NCI-H2171 treated with DMSO at 0.1 percent for 48 hours (cell line): ENCODE results near the gene WRNIP1.

Experiments
- DNase-seq: peaks from one replicate; lab custom pipeline; 2025; lab: John Stamatoyannopoulos, UW

WRNIP1 gene

DNA sequence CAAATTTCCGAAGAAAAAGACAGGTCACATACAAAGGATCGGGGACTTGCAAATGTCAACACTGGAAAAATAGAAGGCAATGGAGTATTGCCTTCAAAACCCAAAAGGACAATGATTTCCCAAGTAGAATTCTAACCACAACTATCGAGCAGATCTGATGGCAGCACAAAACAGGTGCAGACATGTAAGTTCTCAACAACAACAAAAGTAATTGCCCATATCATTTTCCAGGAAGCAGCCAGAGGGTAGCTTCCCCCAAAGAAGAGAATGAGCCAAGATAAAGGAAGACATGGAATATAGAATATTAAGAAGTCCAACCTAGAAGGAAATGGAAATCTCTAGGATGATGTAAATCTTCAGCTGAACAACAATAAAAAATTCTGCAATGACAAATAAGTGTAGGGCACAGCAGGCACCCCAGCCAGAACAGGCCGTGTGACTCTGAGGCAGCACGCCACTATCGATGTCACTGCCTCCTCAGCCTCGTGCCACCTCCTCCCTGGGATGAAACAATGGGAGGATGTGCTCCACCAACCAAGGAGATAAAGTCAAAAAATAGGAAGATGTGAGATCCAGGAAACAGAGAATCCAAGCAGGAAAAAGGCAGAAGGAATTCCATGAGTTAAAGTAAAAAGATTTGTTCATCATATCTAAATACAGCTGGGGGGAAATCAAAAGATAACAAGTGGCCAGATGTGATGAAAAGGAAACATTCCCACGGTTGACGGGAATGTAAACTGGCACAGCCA is 42.3 kb downstream of the WRNIP1 start:
- DNase-seq, result peak; percentile 70

DNA sequence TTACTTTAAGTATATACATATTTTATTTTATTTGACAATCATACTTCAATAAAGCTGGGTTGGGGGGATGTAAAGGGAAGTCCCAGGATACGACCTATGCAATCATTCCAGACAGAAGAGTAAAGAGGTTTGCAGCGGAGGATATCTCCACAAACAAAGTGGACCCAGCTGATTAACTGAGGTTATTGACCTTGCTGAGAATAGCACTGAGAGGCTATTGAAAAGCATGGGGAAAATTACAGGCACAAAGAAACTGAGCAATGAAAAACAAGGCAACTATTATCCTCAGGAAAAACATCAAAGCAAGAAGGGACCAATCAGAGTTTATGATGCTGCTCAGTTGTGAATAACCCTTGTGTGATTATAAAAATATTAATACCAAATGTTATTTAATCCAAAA is 43.8 kb downstream of the WRNIP1 start:
- no peak for DNase-seq

DNA sequence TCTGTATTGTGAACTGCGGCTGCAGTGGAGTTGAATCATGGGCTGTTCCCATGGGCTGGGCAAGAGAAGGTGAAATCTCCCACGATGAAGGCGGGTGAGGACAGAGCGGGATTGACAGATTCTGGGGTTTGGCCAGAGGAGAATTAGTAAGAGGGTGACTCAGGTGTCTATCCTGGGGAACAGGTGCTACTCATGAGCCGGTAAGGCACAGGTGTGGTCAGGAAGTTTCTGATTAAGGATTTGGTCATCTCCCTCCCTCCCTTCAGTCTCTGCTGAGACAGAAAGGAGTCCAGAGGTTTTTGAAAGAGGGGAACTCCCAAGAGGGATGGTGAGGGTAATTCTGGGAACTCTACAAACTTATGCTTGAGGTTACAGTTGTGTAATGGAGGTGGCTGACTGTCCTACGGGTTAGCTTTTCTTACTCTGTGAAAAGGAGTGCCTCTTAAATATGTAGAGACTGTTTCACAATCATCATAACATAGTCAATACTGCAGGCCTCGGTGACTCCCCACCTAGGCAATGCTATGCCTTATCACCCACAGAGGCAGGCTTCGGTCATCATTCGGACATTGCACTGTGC is 45.0 kb downstream of the WRNIP1 start:
- DNase-seq, result no peak

DNA sequence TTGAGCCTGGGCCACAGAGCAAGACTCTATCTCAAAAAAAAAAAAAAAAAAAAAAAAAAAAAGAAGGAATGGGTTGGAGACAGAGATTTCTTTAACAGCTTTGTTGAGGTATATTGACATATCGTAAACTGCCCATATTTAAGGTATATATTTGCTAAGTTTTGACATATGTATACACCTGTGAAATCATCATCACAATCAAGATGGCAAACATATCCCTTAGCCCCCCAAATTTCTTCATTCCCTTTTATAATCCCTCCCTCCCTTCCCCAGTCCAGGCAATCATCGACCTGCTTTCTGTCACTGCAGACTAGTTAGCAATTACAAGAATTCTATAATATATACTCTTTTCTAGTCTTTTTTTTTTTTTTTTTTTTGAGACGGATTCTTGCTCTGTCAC is 47.5 kb downstream of the WRNIP1 start:
- no peak for DNase-seq

DNA sequence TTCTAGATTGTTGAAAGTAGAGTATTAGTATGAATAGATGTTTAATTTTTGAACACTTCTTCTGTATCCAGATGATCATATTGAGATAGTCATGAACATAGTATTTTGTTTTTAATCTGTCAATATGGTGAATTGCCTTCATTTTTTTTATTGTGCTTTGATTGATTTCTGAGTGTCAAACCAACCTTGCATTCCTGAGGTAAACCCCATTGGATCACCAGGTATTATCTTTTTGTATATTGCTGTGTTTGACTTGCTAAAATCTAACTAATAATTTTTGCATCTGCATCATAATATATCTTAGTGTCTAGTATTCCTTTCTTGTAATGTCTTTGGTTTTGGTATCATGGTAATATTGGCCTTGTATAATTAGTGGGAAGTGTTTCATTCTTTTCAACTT is 51.0 kb downstream of the WRNIP1 start:
- DNase-seq, result no peak

DNA sequence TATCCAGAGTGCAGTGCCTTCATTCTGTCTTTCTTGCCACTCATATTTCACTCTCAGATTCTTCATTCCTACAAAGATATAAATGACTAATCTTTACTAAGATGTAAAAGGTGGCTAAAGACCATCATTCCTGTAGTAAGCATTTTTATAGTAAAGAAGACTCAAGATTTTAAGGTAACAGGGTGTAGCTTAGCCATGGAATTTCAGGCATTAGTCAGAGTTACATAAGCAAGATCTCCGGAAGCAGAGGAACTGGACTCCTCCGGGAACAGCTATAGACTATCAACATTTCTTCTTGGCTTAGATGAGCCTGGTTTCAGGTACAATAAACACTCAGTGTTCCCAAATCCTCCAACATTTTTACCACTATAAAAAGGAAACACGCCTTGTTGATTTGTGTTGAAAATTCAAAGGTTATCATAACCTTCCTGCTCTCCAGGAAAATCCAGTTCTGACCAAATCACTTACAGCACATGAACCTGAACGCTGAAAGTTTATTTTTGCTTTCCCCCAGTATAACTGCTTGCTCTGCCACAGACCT is 52.8 kb downstream of the WRNIP1 start:
- no peak for DNase-seq

DNA sequence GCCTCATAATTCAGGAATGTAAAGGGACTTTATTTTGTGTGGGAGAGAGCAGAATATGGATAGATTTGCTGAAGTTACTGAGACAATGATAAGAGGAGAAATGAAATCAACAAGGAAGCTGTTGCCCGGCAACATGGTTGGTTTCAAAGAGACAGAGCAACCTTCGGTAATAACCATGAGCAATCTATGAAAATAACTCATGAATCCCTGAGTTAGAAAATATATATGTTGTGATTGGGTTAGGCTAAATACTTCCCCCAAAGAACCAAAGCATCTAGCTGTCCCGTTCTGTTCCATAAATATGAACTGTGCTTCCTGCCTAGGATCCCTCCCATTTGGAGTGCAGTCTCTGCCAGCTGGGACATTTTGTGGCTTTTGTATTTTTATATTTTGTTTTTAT is 53.4 kb downstream of the WRNIP1 start:
- DNase-seq, result no peak

DNA sequence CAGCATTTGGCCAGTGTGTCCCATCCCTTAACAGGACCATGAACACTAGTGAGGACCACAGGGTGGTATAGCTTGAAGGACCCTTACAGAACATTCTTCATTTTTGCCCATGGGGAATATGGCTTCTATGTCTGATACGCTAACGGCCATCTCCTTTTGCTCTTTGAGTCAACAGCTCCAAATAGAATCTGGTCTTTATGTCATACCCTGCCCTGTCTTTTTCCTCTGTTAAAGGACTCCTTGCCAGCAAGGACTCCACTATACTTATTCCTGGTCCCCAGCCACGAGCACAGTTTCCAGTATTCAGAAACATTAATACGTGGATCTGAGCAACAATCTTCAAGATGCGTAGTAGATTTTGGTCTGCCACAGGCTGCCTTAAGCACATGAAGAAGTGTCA is 53.9 kb downstream of the WRNIP1 start:
- DNase-seq, result no peak

DNA sequence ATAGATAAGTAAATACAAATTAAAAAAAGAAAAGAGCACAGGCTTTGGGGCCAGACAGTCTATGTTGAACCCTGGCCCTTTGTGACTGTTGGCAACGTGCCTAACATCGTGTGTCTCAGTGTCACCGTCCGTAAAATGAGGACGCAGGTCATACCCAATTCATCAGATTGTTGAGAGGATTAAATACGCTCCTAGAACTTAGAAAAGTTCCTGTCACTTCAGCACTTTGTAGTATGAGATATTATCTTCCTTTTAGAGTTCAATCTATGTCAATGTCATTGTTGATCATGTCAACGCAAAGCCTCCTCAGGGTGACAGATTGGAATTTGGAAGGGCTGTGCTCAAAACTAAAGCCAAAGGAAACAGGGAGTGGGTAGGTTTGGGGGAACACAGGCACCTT is 54.8 kb downstream of the WRNIP1 start:
- DNase-seq, result no peak

DNA sequence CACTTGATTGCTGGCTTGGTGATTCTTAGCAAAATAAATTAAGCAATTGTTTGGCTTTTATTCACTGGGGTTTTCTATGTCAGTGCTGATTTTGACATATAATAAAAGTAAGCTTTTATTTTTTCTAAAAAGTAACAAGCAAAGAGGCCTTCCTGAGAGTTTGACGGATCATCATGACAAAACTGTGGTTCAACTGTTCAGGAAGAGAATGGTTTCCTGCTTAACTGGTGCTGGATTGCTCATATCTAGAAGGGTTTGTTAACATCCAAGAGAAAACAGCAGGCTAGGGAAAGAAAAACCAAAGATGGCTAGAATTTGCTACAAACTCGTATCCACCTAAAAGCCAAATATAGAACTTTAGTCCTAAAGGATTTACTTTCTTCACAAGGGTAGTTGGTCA is 55.2 kb downstream of the WRNIP1 start:
- DNase-seq, result no peak

DNA sequence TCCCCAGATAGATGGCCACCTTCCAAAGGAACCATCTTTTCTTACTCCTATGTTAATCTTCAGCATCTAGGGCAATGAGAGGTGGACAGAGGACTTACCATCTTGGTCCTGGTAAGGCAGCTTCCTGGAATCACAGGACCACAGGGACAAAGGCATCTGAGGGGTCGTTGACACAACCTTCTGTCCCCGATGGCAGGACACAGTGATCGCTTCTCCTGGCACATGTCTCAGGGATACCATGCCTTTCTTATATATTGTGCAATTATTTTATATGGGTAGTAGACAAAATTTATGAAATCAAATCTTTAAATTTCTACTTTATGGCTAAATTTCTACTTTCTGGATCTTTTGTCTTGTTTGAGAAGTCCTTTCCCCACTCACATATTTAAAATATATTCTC is 56.4 kb downstream of the WRNIP1 start:
- DNase-seq, result no peak

DNA sequence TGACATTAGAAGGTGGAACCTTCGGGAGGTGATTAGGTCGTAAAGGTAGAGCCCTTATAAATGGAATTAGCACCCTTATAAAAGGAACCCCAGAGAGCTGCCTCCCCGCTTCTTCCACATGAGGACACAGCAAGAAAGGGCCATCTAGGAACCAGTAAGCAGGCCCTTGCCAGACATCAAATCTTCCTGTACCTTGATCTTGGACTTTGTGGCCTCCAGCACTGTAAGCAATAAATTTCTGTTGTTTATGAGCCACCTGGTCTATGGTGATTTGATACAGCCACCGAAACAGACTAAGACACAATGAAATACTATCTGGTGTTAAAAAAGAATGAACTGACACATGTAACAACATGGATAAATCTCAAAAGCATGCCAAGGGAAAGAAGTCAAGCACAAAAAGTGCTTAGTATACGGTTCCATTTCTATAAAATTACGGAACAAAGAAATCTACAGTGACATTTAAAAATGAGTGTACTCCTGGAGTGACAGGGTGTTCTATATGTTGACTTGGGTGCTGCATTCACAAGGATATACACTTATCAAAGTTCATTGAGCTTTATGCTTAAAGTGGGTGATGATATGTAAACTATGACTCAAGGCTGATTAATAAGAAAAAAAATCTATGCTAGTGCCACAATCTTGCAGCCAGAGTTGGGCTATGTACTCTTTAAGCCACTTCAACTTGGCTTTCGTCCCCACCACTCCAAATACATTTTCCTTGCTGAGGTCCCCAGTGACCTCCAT is 58.1 kb downstream of the WRNIP1 start:
- DNase-seq, result peak; percentile 80

DNA sequence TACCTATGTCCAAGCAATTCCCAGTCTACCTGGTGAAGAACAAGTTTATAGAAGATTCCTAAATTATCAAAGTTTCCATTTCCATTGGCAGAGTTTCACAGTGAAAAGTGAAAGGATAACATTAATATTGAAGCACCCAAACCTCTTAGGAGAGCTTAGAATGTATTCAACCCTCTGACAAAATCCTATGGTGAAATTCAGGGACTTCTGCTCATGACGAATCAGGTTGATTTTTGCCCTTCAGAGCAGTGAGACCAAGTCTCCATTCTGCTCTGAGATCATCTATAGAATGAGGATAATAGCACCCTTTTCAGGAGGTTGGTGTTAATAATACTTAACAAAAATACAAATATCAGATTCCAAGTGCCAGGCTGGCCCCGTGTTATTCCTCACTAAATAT is 60.9 kb downstream of the WRNIP1 start:
- DNase-seq, result no peak

DNA sequence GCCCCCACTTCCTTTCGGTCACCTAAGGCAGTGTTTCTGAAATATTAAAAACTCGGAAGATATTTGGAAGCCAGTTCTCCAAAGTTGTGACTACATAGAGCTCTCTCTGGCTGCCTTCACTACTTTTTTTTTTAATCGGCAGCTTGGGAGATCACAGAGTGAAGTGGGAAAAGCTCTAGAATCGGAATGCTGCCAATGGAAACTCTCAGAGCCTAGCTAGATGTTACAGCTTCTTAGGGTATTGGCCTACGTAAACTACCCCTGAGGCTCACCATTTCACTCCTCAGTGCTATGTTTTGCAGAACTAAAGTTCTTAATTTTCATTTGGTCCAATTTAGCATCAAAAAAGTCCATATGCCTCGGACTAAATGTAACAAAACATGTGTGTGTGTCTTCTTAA is 61.9 kb downstream of the WRNIP1 start:
- no peak for DNase-seq

DNA sequence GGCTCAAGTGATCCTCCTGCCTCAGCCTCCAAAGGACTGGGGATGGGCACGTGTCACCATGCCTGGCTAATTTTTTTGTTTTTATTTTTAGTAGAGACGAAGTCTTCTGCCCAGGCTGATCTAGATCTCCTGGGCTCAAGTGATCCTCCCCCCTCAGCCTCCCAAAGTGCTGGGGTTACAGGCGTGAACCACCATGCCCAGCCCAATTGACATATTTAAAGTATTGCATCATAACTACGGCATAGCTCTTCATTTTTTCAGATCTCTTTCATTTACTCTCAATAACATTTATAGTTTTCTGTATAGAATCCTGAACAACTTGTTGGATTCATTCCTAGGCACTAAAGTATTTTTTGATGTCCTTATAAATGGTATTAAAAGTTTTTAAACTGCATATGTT is 63.4 kb downstream of the WRNIP1 start:
- DNase-seq, result no peak

DNA sequence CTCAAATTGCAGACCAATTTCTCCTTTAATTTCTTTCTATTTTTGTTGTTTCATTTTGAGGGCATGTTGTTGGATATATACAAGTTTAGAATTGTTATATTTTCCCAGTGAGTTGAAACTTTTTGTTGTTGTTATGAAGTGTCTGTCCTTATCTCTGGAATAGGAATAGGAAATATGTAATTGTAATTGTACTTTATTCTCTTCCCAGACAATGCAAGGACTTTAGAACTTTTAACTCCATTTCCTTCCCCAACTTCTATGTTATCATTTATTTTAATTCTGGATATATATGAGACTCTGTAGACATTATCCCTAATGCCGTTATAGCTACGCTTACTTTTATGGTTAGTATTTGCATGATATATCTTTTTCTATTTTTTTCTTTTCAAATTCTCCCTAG is 64.1 kb downstream of the WRNIP1 start:
- no peak for DNase-seq

DNA sequence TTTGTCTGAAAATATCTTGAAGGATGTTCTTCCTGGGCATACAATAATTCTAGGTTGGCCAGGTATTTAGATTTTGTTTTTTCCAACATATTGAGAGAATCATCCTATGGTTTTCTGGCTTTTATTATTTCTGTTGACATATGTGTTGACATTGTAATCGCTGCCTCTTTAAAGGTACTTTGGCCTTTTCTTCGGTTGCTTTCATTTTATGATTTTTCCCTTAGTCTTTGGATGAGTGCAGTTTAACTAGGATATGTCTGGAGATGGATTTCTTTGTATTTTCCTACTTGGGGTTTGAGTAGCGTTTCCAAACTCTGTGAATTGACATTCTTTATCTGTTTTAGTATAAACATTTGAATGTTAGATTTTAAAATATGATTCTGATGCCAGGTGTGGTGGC is 65.0 kb downstream of the WRNIP1 start:
- DNase-seq, result no peak

DNA sequence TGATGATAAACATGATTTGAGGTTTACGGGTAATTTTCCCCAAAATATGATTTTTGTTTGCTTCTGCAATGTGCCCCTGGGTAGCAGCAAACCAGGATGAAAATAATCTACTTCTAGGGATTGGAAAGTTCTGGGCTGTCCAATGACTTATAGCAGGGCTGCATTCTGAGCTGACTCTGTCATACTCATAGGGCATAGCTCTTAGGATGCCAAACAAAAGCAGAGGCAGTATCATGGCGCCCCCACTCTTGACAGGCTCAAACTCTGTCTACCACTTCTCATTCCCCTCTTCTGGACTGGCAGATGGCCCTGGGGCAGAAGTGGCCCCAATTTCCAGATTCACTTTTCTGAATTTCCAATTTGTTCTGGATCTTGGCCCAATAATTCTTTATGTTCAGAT is 66.2 kb downstream of the WRNIP1 start:
- no peak for DNase-seq

DNA sequence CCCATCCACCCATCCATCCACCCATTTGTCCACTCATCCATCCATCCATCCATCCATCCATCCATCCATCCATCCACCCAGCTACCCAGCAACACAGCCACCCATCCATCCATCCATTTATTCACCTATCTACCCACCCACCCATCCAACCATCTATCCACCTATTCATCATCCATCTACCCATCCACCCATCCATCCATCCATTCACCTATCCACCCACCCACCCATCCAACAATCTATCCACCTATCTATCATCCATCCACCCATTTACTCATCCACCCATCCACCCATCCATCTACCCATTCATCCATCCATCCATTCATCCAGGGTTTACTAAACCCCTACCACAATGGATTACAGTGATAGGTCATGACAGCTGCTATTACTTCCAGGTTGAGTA is 69.1 kb downstream of the WRNIP1 start:
- DNase-seq, result no peak
